Lower lobe of right lung (tissue), 2 donors: ENCODE data around the gene C17orf113. TPM values are rescaled to one million over a fixed set of nuclear protein-coding genes. Genes with fewer than 3 reads are reported as not detected.
A peak's percentile ranks its signal among the peaks of the same experiment; 100 is the strongest.

ENCODE experiments used
- ATAC-seq, 2 donors: fragments of 200-7000 bp; cut with Tn5 transposase; one replicate each; pipeline ENCODE4 v1.9.1; 2020 to 2022; ENCODE audit warnings: mild to moderate bottlenecking in 2 of 2, moderate library complexity in 2 of 2
- DNase-seq: peaks from one replicate; pipeline ENCODE4 v3.0.0-alpha.2; 2020
- H3K27ac ChIP-seq: fragments of 200-600 bp; one replicate; pipeline ENCODE4 v1.8.0; 2022
- H3K27me3 ChIP-seq: fragments of 200-600 bp; one replicate; pipeline ENCODE4 v1.8.0; 2022; ENCODE audit warnings: low read depth
- H3K36me3 ChIP-seq: fragments of 200-600 bp; one replicate; pipeline ENCODE4 v1.8.0; 2022; ENCODE audit warnings: mild to moderate bottlenecking
- H3K4me1 ChIP-seq: fragments of 200-600 bp; one replicate; pipeline ENCODE4 v1.8.0; 2022
- H3K4me3 ChIP-seq: fragments of 200-600 bp; one replicate; pipeline ENCODE4 v1.8.0; 2022; ENCODE audit warnings: mild to moderate bottlenecking
- H3K9me3 ChIP-seq: fragments of 200-600 bp; one replicate; pipeline ENCODE4 v1.8.0; 2022
- CTCF ChIP-seq: fragments of 200-600 bp; IDR thresholded peaks from one replicate; pipeline ENCODE4 v1.8.0; 2022; ENCODE audit warnings: antibody characterized with exemption, mild to moderate bottlenecking
- intact Hi-C: fragments of 100-400 bp; cut with DNase I; formaldehyde crosslinking; loops from one replicate; pipeline ENCODE4 v1.11.0; 2022
- total RNA-seq: library from RNA; stranded (reverse); fragmentation: NEBNext Ultra II Directional; extraction: Animal tissue kit (Norgen Biotek cat#: 25700); gene quantifications from one replicate; pipeline ENCODE4 v1.2.1, GENCODE V29; 2021
- donor health status: DM: no; HTN: yes; CAD: no; lungs with severe emphysema.

Gene C17orf113
- total RNA-seq, 1 donor from 2014 or later = 0.89 TPM

- TF ChIP-seq CTCF = no peak
- Histone ChIP-seq H3K4me1 (peaks cover 16% of the 10 kb centered on the region), H3K36me3 (no peaks in the 10 kb centered on the region), H3K27ac (no peak overlapping the region), H3K27me3 (no peaks in the 10 kb centered on the region), H3K9me3 (no peaks in the 10 kb centered on the region), H3K4me3 (no peak overlapping the region)
- intact Hi-C loops = no loop called here
- ATAC-seq (no peak), DNase-seq (no peak)
These were observed 3.1 kb downstream of the C17orf113 start for GRCh38 chr17:42047343-42047742.

GRCh38 chr17:42045719-42046118 lies 4.7 kb downstream of the C17orf113 start:
- no peak for DNase-seq
- TF ChIP-seq CTCF = no peak
- ATAC-seq = no peak
- no peaks in the 10 kb centered on the region for H3K36me3 ChIP-seq
- no peaks in the 10 kb centered on the region for H3K9me3 ChIP-seq
- intact Hi-C loops = no loop called here
- peaks cover 10% of the 10 kb centered on the region for H3K4me1 ChIP-seq
- H3K27me3 ChIP-seq = no peaks in the 10 kb centered on the region
- no peak overlapping the region for H3K4me3 ChIP-seq
- H3K27ac ChIP-seq = no peak overlapping the region

GRCh38 chr17:42042598-42043319 lies 7.6 kb downstream of the C17orf113 start:
- DNase-seq = no peak
- no peak for ATAC-seq
- Histone ChIP-seq H3K4me3 (no peak overlapping the region), H3K4me1 (no peaks in the 10 kb centered on the region), H3K36me3 (no peaks in the 10 kb centered on the region), H3K27ac (no peak overlapping the region), H3K9me3 (no peaks in the 10 kb centered on the region), H3K27me3 (peaks cover 11% of the 10 kb centered on the region)
- TF ChIP-seq CTCF = no peak
- intact Hi-C loops = no loop called here

GRCh38 chr17:42041619-42042018 lies 8.8 kb downstream of the C17orf113 start:
- no peak for TF ChIP-seq CTCF
- ATAC-seq (no peak), DNase-seq (no peak)
- Histone ChIP-seq H3K4me3 (no peak overlapping the region), H3K27me3 (peaks cover 11% of the 10 kb centered on the region), H3K36me3 (no peaks in the 10 kb centered on the region), H3K27ac (no peak overlapping the region), H3K4me1 (no peaks in the 10 kb centered on the region), H3K9me3 (no peaks in the 10 kb centered on the region)
- intact Hi-C loops = no loop called here

GRCh38 chr17:42040818-42041217 lies 9.6 kb downstream of the C17orf113 start:
- intact Hi-C loops = no loop called here
- H3K27me3 ChIP-seq = peaks cover 11% of the 10 kb centered on the region
- no peak for DNase-seq
- H3K36me3 ChIP-seq = no peaks in the 10 kb centered on the region
- H3K9me3 ChIP-seq = no peaks in the 10 kb centered on the region
- H3K4me1 ChIP-seq = no peaks in the 10 kb centered on the region
- no peak overlapping the region for H3K4me3 ChIP-seq
- peak in 1 of 2 donors; percentile 11 for ATAC-seq
- no peak overlapping the region for H3K27ac ChIP-seq
- no peak for TF ChIP-seq CTCF
